A673 (cell line): ENCODE measurements around the gene SORCS1.

Source experiments
- EZH2 ChIP-seq: fragments of 200-600 bp; sonication (generic); IDR thresholded peaks from 2 replicates; pipeline ENCODE4 v1.6.1; 2017; ENCODE audit warnings: borderline replicate concordance, low read depth, mild to moderate bottlenecking, mixed read lengths, antibody characterized with exemption, low read length; ENCODE audit not compliant: poor library complexity, severe bottlenecking
- TF ChIP-seq, protein P1 (sequence below): fragments of 300-800, 200-600 bp; sonication (generic); conservative IDR thresholded peaks from 2 replicates; pipeline ENCODE4 v1.5.1; 2017; ENCODE audit warnings: low read depth, mild to moderate bottlenecking, antibody characterized with exemption, low read length, moderate library complexity, mixed read lengths

DNA sequence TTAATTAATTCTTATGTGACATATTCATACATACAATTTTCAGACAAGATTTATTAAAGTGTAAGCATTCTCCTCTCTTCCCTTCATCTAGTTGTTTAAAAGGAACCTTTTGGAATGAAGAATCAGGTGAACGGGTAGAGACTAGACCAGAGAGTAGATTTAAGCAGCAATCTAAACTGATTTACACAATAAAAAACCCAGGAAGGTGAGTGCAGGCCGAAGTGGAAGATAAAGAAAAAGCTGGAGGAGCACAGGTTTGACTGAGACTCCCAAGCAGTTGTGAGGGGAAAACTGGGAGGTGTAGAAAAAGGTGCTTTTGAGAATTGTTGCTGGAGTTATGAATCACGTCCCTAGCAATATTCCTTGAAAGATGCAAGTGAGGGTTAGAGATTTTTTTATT is 601.1 kb downstream of the SORCS1 start:
- TF ChIP-seq, protein P1, sequence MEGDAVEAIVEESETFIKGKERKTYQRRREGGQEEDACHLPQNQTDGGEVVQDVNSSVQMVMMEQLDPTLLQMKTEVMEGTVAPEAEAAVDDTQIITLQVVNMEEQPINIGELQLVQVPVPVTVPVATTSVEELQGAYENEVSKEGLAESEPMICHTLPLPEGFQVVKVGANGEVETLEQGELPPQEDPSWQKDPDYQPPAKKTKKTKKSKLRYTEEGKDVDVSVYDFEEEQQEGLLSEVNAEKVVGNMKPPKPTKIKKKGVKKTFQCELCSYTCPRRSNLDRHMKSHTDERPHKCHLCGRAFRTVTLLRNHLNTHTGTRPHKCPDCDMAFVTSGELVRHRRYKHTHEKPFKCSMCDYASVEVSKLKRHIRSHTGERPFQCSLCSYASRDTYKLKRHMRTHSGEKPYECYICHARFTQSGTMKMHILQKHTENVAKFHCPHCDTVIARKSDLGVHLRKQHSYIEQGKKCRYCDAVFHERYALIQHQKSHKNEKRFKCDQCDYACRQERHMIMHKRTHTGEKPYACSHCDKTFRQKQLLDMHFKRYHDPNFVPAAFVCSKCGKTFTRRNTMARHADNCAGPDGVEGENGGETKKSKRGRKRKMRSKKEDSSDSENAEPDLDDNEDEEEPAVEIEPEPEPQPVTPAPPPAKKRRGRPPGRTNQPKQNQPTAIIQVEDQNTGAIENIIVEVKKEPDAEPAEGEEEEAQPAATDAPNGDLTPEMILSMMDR, result no peak
- TF ChIP-seq EZH2, result no peak
